ENCODE measurements around the gene TRPM4.
"Not testable (repeated sequence)": the region's sequence is repeated elsewhere in the genome, so short reads cannot be mapped to it uniquely, and the experiment has no call there.

TRPM4 gene

GRCh38 chr19:49157445-49158224 is at the start of gene TRPM4:
Gene TRPM4 (plus strand): TSS chr19:49157792. CDS start chr19:49157867, 75 bp downstream.
- peak; percentile 25 for DNase-seq (ENCODE audit: low spot score)

GRCh38 chr19:49109051-49109450 is 48.5 kb upstream of the TRPM4 start:
- no peak for DNase-seq (ENCODE audit: low spot score)

- no peak for DNase-seq (ENCODE audit: low spot score)
Observed at GRCh38 chr19:49109569-49110233, 47.9 kb upstream of the TRPM4 start.

GRCh38 chr19:49110567-49110966 is 47.0 kb upstream of the TRPM4 start:
- no peak for DNase-seq (ENCODE audit: low spot score)

GRCh38 chr19:49111218-49111998 is 46.2 kb upstream of the TRPM4 start:
- DNase-seq (ENCODE audit: low spot score), result no peak

- peak; percentile 80 for DNase-seq (ENCODE audit: low spot score)
Observed at GRCh38 chr19:49113762-49114629, 43.6 kb upstream of the TRPM4 start, which contains the start of gene LIN7B. Gene LIN7B (plus strand): TSS chr19:49114370. CDS start chr19:49114405, 35 bp downstream.

GRCh38 chr19:49114630-49115363 is 42.8 kb upstream of the TRPM4 start:
- DNase-seq (ENCODE audit: low spot score), result peak; percentile 32

GRCh38 chr19:49116544-49116943 is 41.0 kb upstream of the TRPM4 start:
- DNase-seq (ENCODE audit: low spot score), result no peak

- DNase-seq (ENCODE audit: low spot score), result no peak
Observed at GRCh38 chr19:49117677-49118564, 39.7 kb upstream of the TRPM4 start.

- peak; percentile 94 for DNase-seq (ENCODE audit: low spot score)
Observed at GRCh38 chr19:49118565-49119410, 38.8 kb upstream of the TRPM4 start, which contains the start of gene C19orf73. Gene C19orf73 (minus strand): TSS chr19:49119143. CDS start chr19:49119022, 121 bp downstream.

- DNase-seq (ENCODE audit: low spot score), result no peak
Observed at GRCh38 chr19:49119411-49120324, 37.9 kb upstream of the TRPM4 start, which contains the start of gene PPFIA3. Gene PPFIA3 (plus strand): TSS chr19:49119544. CDS start chr19:49127874, 8,330 bp downstream.

- DNase-seq (ENCODE audit: low spot score), result no peak
Observed at GRCh38 chr19:49120325-49120683, 37.3 kb upstream of the TRPM4 start.

- no peak for DNase-seq (ENCODE audit: low spot score)
Observed at GRCh38 chr19:49120868-49121267, 36.7 kb upstream of the TRPM4 start.

GRCh38 chr19:49121841-49122240 is 35.8 kb upstream of the TRPM4 start:
- not testable (repeated sequence) for DNase-seq (ENCODE audit: low spot score)

GRCh38 chr19:49123285-49123684 is 34.3 kb upstream of the TRPM4 start:
- DNase-seq (ENCODE audit: low spot score), result not testable (repeated sequence)

GRCh38 chr19:49125025-49125731 is 32.4 kb upstream of the TRPM4 start:
- DNase-seq (ENCODE audit: low spot score), result no peak

GRCh38 chr19:49126575-49126974 is 31.0 kb upstream of the TRPM4 start:
- DNase-seq (ENCODE audit: low spot score), result no peak

All from hematopoietic multipotent progenitor cell treated with erythropoietin and hydrocortisone succinate and interleukin-3 and kit ligand, for 15 days (in vitro differentiated cells).